ENCODE measurements around the gene VGLL4. TPM values are rescaled to one million over a fixed set of nuclear protein-coding genes. Genes with fewer than 3 reads are reported as not detected.

VGLL4 gene
- total and polyA plus RNA-seq, 2 of the 4 experiments (the other 2 are of a cell fraction), result 26.2 to 35.4 TPM

- Histone ChIP-seq H4K20me1 (ENCODE audit: insufficient read depth, low read length) (peaks cover 42% of the 10 kb centered on the region), H3K4me1 (ENCODE audit: control insufficient read depth, insufficient read depth, low read length) (peaks cover 45% of the 10 kb centered on the region), H3K4me3 (ENCODE audit: insufficient read depth, low read depth, low read length) (no peak overlapping the region), H4K5ac (ENCODE audit: low read depth, low read length) (peak overlapping the region; percentile 56), H3K56ac (ENCODE audit: extremely low read depth, insufficient read depth, low read length) (peak overlapping the region; percentile 86), H3K23ac (ENCODE audit: low read depth, low read length) (peak overlapping the region; percentile 91), H3K9ac (ENCODE audit: low read depth, low read length) (peak overlapping the region; percentile 59), H3K9me1 (ENCODE audit: insufficient read depth, low read length) (peaks cover 56% of the 10 kb centered on the region), H4K8ac (ENCODE audit: low read depth in 2 of 2, low read length in 2 of 2) (peak overlapping the region; percentile 22 to 83; a peak in 3 of 4 replicates), H2BK5ac (ENCODE audit: low read depth, low read length, poor library complexity, severe bottlenecking) (peak overlapping the region; percentile 94), H3K18ac (ENCODE audit: low read depth, low read length) (peak overlapping the region; percentile 82), H4K91ac (ENCODE audit: insufficient read depth, low read depth, low read length) (peak overlapping the region; percentile 92), H3K79me1 (ENCODE audit: low read depth in 1 of 2, low read length in 2 of 2) (peaks cover 23 to 89% of the 10 kb centered on the region in 2 experiments), H3K9me3 (ENCODE audit: control insufficient read depth, insufficient read depth, low read length) (no peaks in the 10 kb centered on the region), H3K27ac (ENCODE audit: insufficient read depth, low read length) (peak overlapping the region; percentile 92), H2BK15ac (ENCODE audit: low read depth, low read length) (peak overlapping the region; percentile 84; the same call in 1 of the 3 replicates), H2AFZ (replicated peaks; ENCODE audit: low read length, poor library complexity) (peak overlapping the region; percentile 68), H3K4ac (ENCODE audit: low read depth, low read length) (peak overlapping the region; percentile 93), H2BK120ac (ENCODE audit: low read depth, low read length) (peak overlapping the region; percentile 89), H2AK9ac (replicated peaks; ENCODE audit: low read depth, low read length, poor library complexity) (peak overlapping the region; percentile 66), H3K36me3 (ENCODE audit: control insufficient read depth, insufficient read depth, low read length) (peaks cover 19% of the 10 kb centered on the region), H3K4me2 (ENCODE audit: low read depth, low read length) (peak overlapping the region; percentile 66), H3K27me3 (ENCODE audit: control insufficient read depth, insufficient read depth, low read length) (no peaks in the 10 kb centered on the region), H2AK5ac (ENCODE audit: low read depth, low read length) (peak overlapping the region; percentile 62), H2BK20ac (ENCODE audit: low read depth, low read length) (peak overlapping the region; percentile 36), H3K14ac (replicated peaks; ENCODE audit: low read depth, low read length) (peak overlapping the region; percentile 90)
- POLR2A ChIA-PET (ENCODE audit: unreplicated experiment), result interaction anchor here (0.8 kb wide), 1 partner anchor 240 kb away, joined by 5 read pairs; no protein-coding TSS in a partner anchor
- dilution Hi-C loops (cut with HindIII; ENCODE audit: low sequenced_read_pairs, unreplicated experiment) (no loop called here), in situ Hi-C loops (cut with MboI; ENCODE audit: low sequenced_read_pairs) (no loop called here), intact Hi-C loops (cut with micrococcal nuclease) (no loop called here)
- peak; percentile 53 for ATAC-seq (ENCODE audit: low read depth)
- DNase-seq, result peak; percentile 60
- CTCF ChIA-PET, result interaction anchor here (0.5 to 0.7 kb wide), 3 partner anchors 10 to 277 kb away, joined by 3 read pairs; no protein-coding TSS in a partner anchor
- TF ChIP-seq MAZ (IDR thresholded peaks at IDR 0.05; ENCODE audit: borderline replicate concordance, low read depth, low read length) (no peak), CEBPB (IDR thresholded peaks at IDR 0.05; ENCODE audit: low read depth, low read length) (peak; percentile 48)
- 20% methylated on average over 3 of the region's 7 CpGs; no CpG with 5 or more reads in 1 of the 2 experiments for WGBS, 2 experiments (ENCODE audit: extremely low coverage in 2 of 2, insufficient read length in 1 of 2)
- no TSS peak for BruUV-seq (replicated peaks)
These were observed 52.7 kb downstream of the VGLL4 start for GRCh38 chr3:11591002-11591355.

All from IMR-90 (cell line).